HEK293 (cell line): ENCODE measurements around the gene OLFM1.

Experiments used
- CTCF ChIA-PET: fragments of 350-600 bp; formaldehyde crosslinking; extraction: SDS; loops from one replicate; lab custom pipeline; 2021; ENCODE audit warnings: antibody characterized with exemption; lab: Yijun Ruan, JAX
- POLR2A ChIA-PET: fragments of 300-600 bp; formaldehyde crosslinking; extraction: SDS; loops from one replicate; lab custom pipeline; 2020; ENCODE audit warnings: antibody characterized with exemption, inconsistent platforms; lab: Yijun Ruan, JAX
- H3K27ac ChIP-seq: fragments of 200-500 bp; sonication (Bioruptor generic); 2 replicates; pipeline ENCODE4 v1.5.1; 2014; ENCODE audit warnings: low read depth, low read length, control low read depth, inconsistent platforms; ENCODE audit errors: extremely low read depth
- H3K36me3 ChIP-seq, 2 experiments: fragments of 200-500 bp in 1 of 2; sonication (Bioruptor generic) in 1 of 2; 1 replicate in 1 of 2; 2 replicates in 1 of 2; pipeline ENCODE4 v1.5.1; 2014 to 2017; ENCODE audit warnings: inconsistent platforms in 2 of 2, low read length in 2 of 2; ENCODE audit not compliant: control insufficient read depth in 2 of 2, insufficient read depth in 1 of 2
- H3K4me1 ChIP-seq: fragments of 200-500 bp; sonication (Bioruptor generic); 2 replicates; pipeline ENCODE4 v1.5.1; 2014; ENCODE audit warnings: mild to moderate bottlenecking, low read length, inconsistent platforms; ENCODE audit not compliant: control insufficient read depth, insufficient read depth
- H3K4me3 ChIP-seq: 2 replicates; pipeline ENCODE4 v1.5.1; 2011; ENCODE audit warnings: low read depth, mild to moderate bottlenecking, control low read depth, low read length, moderate library complexity
- H3K9me3 ChIP-seq: fragments of 200-500 bp; sonication (Bioruptor generic); 2 replicates; pipeline ENCODE4 v1.5.1; 2014; ENCODE audit warnings: low read depth, low read length, inconsistent platforms; ENCODE audit not compliant: control insufficient read depth, insufficient read depth
- GLIS1 ChIP-seq: fragments of 450-650 bp; formaldehyde crosslinking; IDR thresholded peaks from 2 replicates; pipeline ENCODE4 v1.5.1; 2016; ENCODE audit warnings: missing biosample characterization, missing genetic modification characterization
- GLIS2 ChIP-seq: fragments of 450-650 bp; formaldehyde crosslinking; IDR thresholded peaks from 2 replicates; pipeline ENCODE4 v1.5.1; 2016; ENCODE audit warnings: missing biosample characterization, missing genetic modification characterization
- MEIS1 ChIP-seq: sonication (generic); formaldehyde crosslinking; IDR thresholded peaks from 2 replicates; pipeline ENCODE4 v1.8.1; 2022; ENCODE audit warnings: missing genetic modification reagents, mild to moderate bottlenecking, borderline replicate concordance
- MZF1 ChIP-seq: fragments of 450-650 bp; formaldehyde crosslinking; IDR thresholded peaks from 2 replicates; pipeline ENCODE4 v1.5.1; 2017; ENCODE audit warnings: missing biosample characterization, missing genetic modification characterization, borderline replicate concordance
- OSR2 ChIP-seq: fragments of 450-650 bp; formaldehyde crosslinking; IDR thresholded peaks from 2 replicates; pipeline ENCODE4 v1.5.1; 2016; ENCODE audit warnings: missing biosample characterization, missing genetic modification characterization
- PRDM1 ChIP-seq: fragments of 450-650 bp; formaldehyde crosslinking; IDR thresholded peaks from 2 replicates; pipeline ENCODE4; 2016; ENCODE audit warnings: missing biosample characterization, missing genetic modification characterization
- TCF7L2 ChIP-seq: IDR thresholded peaks from 2 replicates; pipeline ENCODE4 v1.6.1; 2011; ENCODE audit warnings: low read depth, mild to moderate bottlenecking, inconsistent platforms, low read length, moderate library complexity, borderline replicate concordance
- ZBTB1 ChIP-seq: fragments of 450-650 bp; formaldehyde crosslinking; IDR thresholded peaks from 2 replicates; pipeline ENCODE4 v1.5.1; 2016; ENCODE audit warnings: missing biosample characterization, missing genetic modification characterization
- ZBTB26 ChIP-seq: fragments of 450-650 bp; formaldehyde crosslinking; optimal IDR thresholded peaks from 2 replicates; pipeline ENCODE3; 2016; ENCODE audit warnings: missing biosample characterization, mild to moderate bottlenecking, missing genetic modification characterization
- ZNF112 ChIP-seq: fragments of 450-650 bp; formaldehyde crosslinking; IDR thresholded peaks from 2 replicates; pipeline ENCODE4 v1.5.0; 2017; ENCODE audit warnings: missing biosample characterization, missing genetic modification characterization
- ZNF132 ChIP-seq: fragments of 450-650 bp; formaldehyde crosslinking; IDR thresholded peaks from 2 replicates; pipeline ENCODE4 v1.5.1; 2017; ENCODE audit warnings: missing biosample characterization, missing genetic modification characterization, borderline replicate concordance
- ZNF202 ChIP-seq: fragments of 450-650 bp; formaldehyde crosslinking; IDR thresholded peaks from 2 replicates; pipeline ENCODE4 v1.5.1; 2016; ENCODE audit warnings: missing biosample characterization, missing genetic modification characterization, borderline replicate concordance
- ZNF280C ChIP-seq: fragments of 450-650 bp; formaldehyde crosslinking; IDR thresholded peaks from 2 replicates; pipeline ENCODE4 v1.5.1; 2016; ENCODE audit warnings: missing biosample characterization, missing genetic modification characterization
- ZNF335 ChIP-seq: fragments of 450-650 bp; formaldehyde crosslinking; conservative IDR thresholded peaks from 2 replicates; pipeline ENCODE4 v1.5.1; 2016; ENCODE audit warnings: missing biosample characterization, missing genetic modification characterization
- ZNF350 ChIP-seq: fragments of 450-650 bp; formaldehyde crosslinking; IDR thresholded peaks from 2 replicates; pipeline ENCODE4 v1.5.0; 2017; ENCODE audit warnings: missing biosample characterization, mild to moderate bottlenecking, missing genetic modification characterization
- ZNF37A ChIP-seq: fragments of 450-650 bp; IDR thresholded peaks from 2 replicates; pipeline ENCODE4 v1.5.1; 2018; ENCODE audit warnings: missing biosample characterization, missing genetic modification characterization
- ZNF426 ChIP-seq: fragments of 450-650 bp; formaldehyde crosslinking; IDR thresholded peaks from 2 replicates; pipeline ENCODE4 v1.5.1; 2017; ENCODE audit warnings: missing biosample characterization, missing genetic modification characterization, mild to moderate bottlenecking, inconsistent platforms, moderate library complexity
- ZNF449 ChIP-seq: fragments of 450-650 bp; formaldehyde crosslinking; IDR thresholded peaks from 2 replicates; pipeline ENCODE4 v1.5.1; 2017; ENCODE audit warnings: missing biosample characterization, mild to moderate bottlenecking, missing genetic modification characterization, moderate library complexity
- ZNF48 ChIP-seq: fragments of 450-650 bp; formaldehyde crosslinking; IDR thresholded peaks from 2 replicates; pipeline ENCODE4 v1.5.1; 2016; ENCODE audit warnings: missing biosample characterization, missing genetic modification characterization
- ZNF501 ChIP-seq: fragments of 450-650 bp; formaldehyde crosslinking; IDR thresholded peaks from 2 replicates; pipeline ENCODE4 v1.5.1; 2016; ENCODE audit warnings: missing biosample characterization, missing genetic modification characterization
- ZNF558 ChIP-seq: fragments of 450-650 bp; formaldehyde crosslinking; IDR thresholded peaks from 2 replicates; pipeline ENCODE4 v1.5.1; 2016; ENCODE audit warnings: missing biosample characterization, missing genetic modification characterization
- ZNF585B ChIP-seq: fragments of 450-650 bp; formaldehyde crosslinking; IDR thresholded peaks from 2 replicates; pipeline ENCODE4 v1.5.1; 2016; ENCODE audit warnings: missing biosample characterization, missing genetic modification characterization
- ZNF707 ChIP-seq: fragments of 450-650 bp; formaldehyde crosslinking; IDR thresholded peaks from 2 replicates; pipeline ENCODE4 v1.5.1; 2016; ENCODE audit warnings: missing biosample characterization, missing genetic modification characterization
- ZNF768 ChIP-seq: fragments of 450-650 bp; formaldehyde crosslinking; IDR thresholded peaks from 2 replicates; pipeline ENCODE4 v1.5.1; 2018; ENCODE audit warnings: missing biosample characterization, mild to moderate bottlenecking, missing genetic modification characterization
- ZNF791 ChIP-seq: fragments of 450-650 bp; formaldehyde crosslinking; IDR thresholded peaks from 2 replicates; pipeline ENCODE4 v1.5.1; 2016; ENCODE audit warnings: missing biosample characterization, missing genetic modification characterization
- ZSCAN30 ChIP-seq: fragments of 450-650 bp; IDR thresholded peaks from 2 replicates; pipeline ENCODE4 v1.5.1; 2018; ENCODE audit warnings: missing biosample characterization, mild to moderate bottlenecking, missing genetic modification characterization, moderate library complexity
- TF ChIP-seq, protein P1 (sequence below): fragments of 450-650 bp; formaldehyde crosslinking; IDR thresholded peaks from 2 replicates; pipeline ENCODE4 v1.5.1; 2016; ENCODE audit warnings: missing biosample characterization, missing genetic modification characterization

OLFM1 gene

DNA sequence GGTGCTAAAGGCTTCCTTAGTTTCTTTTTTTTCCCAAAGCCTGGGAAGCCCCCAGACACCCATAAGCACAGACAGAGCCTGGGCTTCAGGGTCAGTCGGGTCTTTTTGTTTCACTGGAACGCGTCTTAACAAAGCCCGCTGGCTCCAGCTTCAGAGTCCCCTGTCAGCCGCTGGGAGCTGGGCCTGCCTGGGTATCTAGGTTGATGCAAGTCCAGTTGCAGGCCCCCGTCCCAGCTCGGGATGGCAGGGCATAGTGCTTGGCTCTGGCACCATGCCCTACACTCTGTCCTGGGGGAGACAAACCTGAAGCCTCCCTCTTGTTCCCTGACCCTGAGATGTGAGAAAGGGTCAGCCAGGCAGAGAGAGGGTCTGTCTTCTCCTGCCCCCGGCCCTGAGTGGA, 14.5 kb downstream of the OLFM1 start:
- no peaks in the 10 kb centered on the region for H3K36me3 ChIP-seq
- ChIA-PET CTCF (interaction anchor here (0.6 kb wide), 1 partner anchor 311 kb away, joined by 3 read pairs; no protein-coding TSS in a partner anchor), POLR2A (no interaction called here)
- no peak for TF ChIP-seq ZNF202
- no peak for TF ChIP-seq ZNF335
- TF ChIP-seq ZNF132 (tag by site-specific recombination): no peak
- no peak for TF ChIP-seq ZNF350 (tag by site-specific recombination)
- TF ChIP-seq ZNF37A (tag by site-specific recombination): no peak
- no peak for TF ChIP-seq GLIS2 (tag by site-specific recombination)
- no peak for TF ChIP-seq ZNF449 (tag by site-specific recombination)
- no peak for TF ChIP-seq OSR2 (tag by site-specific recombination)
- no peak for TF ChIP-seq ZBTB1 (tag by site-specific recombination)
- no peak for TF ChIP-seq ZNF791 (tag by site-specific recombination)
- TF ChIP-seq MZF1 (tag by site-specific recombination): no peak
- TF ChIP-seq ZBTB26 (tag by site-specific recombination): no peak
- TF ChIP-seq, all 188 proteins: peak for 0
- no peak overlapping the region for H3K4me3 ChIP-seq
- no peaks in the 10 kb centered on the region for H3K9me3 ChIP-seq
- no peaks in the 10 kb centered on the region for H3K4me1 ChIP-seq
- H3K27ac ChIP-seq: no peak overlapping the region

- no peaks in the 10 kb centered on the region for H3K9me3 ChIP-seq
- no peak for TF ChIP-seq ZNF280C
- TF ChIP-seq ZNF112 (tag by site-specific recombination): no peak
- no peak for TF ChIP-seq ZNF426 (tag by site-specific recombination)
- TF ChIP-seq ZNF558: no peak
- TF ChIP-seq ZNF768 (tag by site-specific recombination): no peak
- no peak for TF ChIP-seq ZSCAN30 (tag by site-specific recombination)
- TF ChIP-seq ZNF707 (tag by site-specific recombination): no peak
- TF ChIP-seq, all 188 proteins: peak for 0
- no peaks in the 10 kb centered on the region for H3K4me1 ChIP-seq
- H3K36me3 ChIP-seq: no peaks in the 10 kb centered on the region
- H3K4me3 ChIP-seq: no peak overlapping the region
- ChIA-PET POLR2A (no interaction called here), CTCF (no interaction called here)
- H3K27ac ChIP-seq: no peak overlapping the region
These were observed 14.9 kb downstream of the OLFM1 start for GRCh38 chr9:135102331-135102730.

DNA sequence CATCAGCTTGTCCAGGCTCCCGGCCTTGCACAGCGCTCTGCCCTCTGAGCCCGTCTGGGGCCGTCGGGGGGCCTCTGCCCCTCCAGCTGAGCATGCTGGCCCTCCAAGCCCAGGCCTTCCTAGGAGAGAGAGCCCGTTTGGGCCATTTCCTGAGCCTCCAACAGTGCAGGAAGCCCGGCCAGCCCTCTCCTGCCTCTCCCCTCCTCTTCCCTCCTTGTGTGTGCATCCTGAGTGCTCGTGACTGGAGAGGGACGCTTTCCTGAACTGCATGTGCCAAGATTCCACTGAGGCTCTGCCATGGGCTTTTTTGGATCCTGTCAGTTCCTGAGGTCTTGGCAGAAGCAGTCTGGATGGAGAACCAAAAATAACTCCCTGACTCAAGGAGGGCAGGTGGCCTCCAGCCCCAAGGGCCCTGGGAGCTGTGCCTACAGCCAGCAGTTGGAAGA, 15.6 kb downstream of the OLFM1 start:
- H3K36me3 ChIP-seq: no peaks in the 10 kb centered on the region
- no peak for TF ChIP-seq MEIS1 (CRISPR knock-in tag)
- no peak for TF ChIP-seq PRDM1
- no peak for TF ChIP-seq ZNF585B (tag by site-specific recombination)
- no peak for TF ChIP-seq TCF7L2
- TF ChIP-seq GLIS1: no peak
- TF ChIP-seq, protein P1, sequence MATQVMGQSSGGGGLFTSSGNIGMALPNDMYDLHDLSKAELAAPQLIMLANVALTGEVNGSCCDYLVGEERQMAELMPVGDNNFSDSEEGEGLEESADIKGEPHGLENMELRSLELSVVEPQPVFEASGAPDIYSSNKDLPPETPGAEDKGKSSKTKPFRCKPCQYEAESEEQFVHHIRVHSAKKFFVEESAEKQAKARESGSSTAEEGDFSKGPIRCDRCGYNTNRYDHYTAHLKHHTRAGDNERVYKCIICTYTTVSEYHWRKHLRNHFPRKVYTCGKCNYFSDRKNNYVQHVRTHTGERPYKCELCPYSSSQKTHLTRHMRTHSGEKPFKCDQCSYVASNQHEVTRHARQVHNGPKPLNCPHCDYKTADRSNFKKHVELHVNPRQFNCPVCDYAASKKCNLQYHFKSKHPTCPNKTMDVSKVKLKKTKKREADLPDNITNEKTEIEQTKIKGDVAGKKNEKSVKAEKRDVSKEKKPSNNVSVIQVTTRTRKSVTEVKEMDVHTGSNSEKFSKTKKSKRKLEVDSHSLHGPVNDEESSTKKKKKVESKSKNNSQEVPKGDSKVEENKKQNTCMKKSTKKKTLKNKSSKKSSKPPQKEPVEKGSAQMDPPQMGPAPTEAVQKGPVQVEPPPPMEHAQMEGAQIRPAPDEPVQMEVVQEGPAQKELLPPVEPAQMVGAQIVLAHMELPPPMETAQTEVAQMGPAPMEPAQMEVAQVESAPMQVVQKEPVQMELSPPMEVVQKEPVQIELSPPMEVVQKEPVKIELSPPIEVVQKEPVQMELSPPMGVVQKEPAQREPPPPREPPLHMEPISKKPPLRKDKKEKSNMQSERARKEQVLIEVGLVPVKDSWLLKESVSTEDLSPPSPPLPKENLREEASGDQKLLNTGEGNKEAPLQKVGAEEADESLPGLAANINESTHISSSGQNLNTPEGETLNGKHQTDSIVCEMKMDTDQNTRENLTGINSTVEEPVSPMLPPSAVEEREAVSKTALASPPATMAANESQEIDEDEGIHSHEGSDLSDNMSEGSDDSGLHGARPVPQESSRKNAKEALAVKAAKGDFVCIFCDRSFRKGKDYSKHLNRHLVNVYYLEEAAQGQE: no peak
- TF ChIP-seq ZNF501 (tag by site-specific recombination): no peak
- no peak for TF ChIP-seq ZNF48 (tag by site-specific recombination)
- TF ChIP-seq, all 188 proteins: peak for 0
- Histone ChIP-seq H3K4me1 (no peaks in the 10 kb centered on the region), H3K9me3 (no peaks in the 10 kb centered on the region), H3K4me3 (no peak overlapping the region), H3K27ac (no peak overlapping the region)
- POLR2A ChIA-PET: no interaction called here
- CTCF ChIA-PET: interaction anchor here (0.7 to 1.0 kb wide), 2 partner anchors 17 to 75 kb away, joined by 3 read pairs; no protein-coding TSS in a partner anchor
